ENCODE measurements around the gene FNIP1. TPM values are rescaled to one million over a fixed set of nuclear protein-coding genes. Genes with fewer than 3 reads are reported as not detected.
"Not testable (repeated sequence)": the region's sequence is repeated elsewhere in the genome, so short reads cannot be mapped to it uniquely, and the experiment has no call there.

Gene FNIP1
- total RNA-seq, 2 experiments from 2014 or later = 14.0 to 15.9 TPM

DNA sequence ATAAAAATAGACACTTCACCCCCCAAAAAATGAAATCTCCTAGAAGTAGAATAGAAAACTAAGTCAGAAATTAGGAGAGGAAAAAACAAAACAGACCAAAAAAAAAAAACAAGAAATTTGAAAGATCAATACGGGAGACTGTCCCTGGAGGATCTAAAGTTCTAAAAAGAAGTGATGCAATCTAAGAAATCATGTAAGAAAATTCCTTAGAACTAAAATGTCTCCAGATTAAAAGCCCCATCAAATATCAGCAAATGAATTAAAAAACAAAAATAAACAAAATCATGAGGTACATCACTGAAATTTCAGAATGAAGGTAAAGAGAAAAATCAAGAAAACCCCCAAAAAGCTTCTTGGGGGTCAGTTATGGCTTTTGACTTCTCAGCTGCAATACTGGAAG is 13.5 kb downstream of the FNIP1 start:
- Mint-ChIP-seq H3K4me3 (no peak overlapping the region), H3K9me3 (no peaks in the 10 kb centered on the region), H3K36me3 (peaks cover 5% of the 10 kb centered on the region), H3K4me1 (ENCODE audit: low read depth) (peaks cover 29% of the 10 kb centered on the region), H3K27ac (no peak overlapping the region), H3K27me3 (no peaks in the 10 kb centered on the region)
- CTCF ChIA-PET = no interaction called here
- no peak for DNase-seq
- intact Hi-C loops (cut with micrococcal nuclease) = no loop called here
- POLR2A ChIA-PET = no interaction called here

DNA sequence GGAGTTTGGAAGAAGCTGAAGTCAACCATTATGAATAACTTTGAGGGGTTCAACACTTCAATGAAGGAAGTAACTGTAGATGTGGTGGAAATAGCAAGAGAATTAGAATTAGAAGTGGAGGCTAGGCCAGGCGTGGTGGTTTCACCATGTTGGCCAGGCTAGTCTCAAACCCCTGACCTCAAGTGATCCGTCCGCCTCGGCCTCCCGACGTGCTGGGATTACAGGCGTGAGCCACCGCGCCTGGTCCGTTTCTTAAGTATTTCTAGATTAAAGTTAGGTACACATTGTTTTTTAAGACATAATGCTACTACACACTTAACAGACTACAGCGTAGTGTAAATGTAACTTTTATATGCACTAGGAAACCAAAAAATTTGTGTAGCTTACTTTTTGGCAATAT is 14.1 kb downstream of the FNIP1 start:
- ChIA-PET POLR2A (no interaction called here), CTCF (interaction anchor here (0.6 kb wide), 1 partner anchor 202 kb away, joined by 4 read pairs; no protein-coding TSS in a partner anchor)
- no peaks in the 10 kb centered on the region for H3K27me3 Mint-ChIP-seq
- intact Hi-C loops (cut with micrococcal nuclease) = no loop called here
- peaks cover 7% of the 10 kb centered on the region for H3K36me3 Mint-ChIP-seq
- H3K4me1 Mint-ChIP-seq (ENCODE audit: low read depth) = peaks cover 28% of the 10 kb centered on the region
- no peak overlapping the region for H3K27ac Mint-ChIP-seq
- no peak overlapping the region for H3K4me3 Mint-ChIP-seq
- DNase-seq = no peak
- no peaks in the 10 kb centered on the region for H3K9me3 Mint-ChIP-seq

DNA sequence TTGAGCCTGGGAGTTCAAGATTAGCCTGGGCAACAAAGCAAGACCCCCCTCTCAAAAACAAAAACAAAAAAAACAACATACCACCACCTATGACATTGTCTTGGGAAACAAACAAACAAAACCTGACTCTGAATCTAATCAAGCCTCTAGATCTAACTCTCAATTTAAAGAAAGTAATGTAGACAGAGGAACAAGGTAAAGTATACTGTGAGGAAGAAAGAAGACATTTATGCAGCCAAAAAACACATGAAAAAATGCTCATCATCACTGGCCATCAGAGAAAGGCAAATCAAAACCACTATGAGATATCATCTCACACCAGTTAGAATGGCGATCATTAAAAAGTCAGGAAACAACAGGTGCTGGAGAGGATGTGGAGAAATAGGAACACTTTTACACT is 18.7 kb downstream of the FNIP1 start:
- H3K4me3 Mint-ChIP-seq; DNase-seq; CTCF ChIA-PET; POLR2A ChIA-PET; H3K27me3 Mint-ChIP-seq; H3K27ac Mint-ChIP-seq; H3K36me3 Mint-ChIP-seq; H3K9me3 Mint-ChIP-seq; intact Hi-C loops (cut with micrococcal nuclease): not testable (repeated sequence)
- H3K4me1 Mint-ChIP-seq (ENCODE audit: low read depth) = peaks cover 20% of the 10 kb centered on the region

DNA sequence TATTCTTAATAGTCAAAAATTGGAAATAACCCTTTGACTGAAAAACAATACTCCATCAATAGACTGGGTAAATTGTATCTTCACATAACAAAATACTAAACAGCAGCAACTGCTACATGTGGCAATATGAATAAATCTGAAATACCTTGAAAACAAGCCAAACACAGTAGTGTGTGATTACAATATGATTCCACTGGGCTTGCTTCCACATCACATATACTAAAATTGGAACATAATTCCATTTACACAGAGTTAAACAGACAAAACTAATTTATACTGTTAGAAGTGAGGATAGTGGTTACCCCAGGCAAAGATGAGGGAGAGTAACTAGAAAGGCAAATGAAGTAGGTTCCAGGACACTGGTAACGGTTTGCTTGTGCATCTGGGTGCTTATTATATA is 20.4 kb downstream of the FNIP1 start:
- Mint-ChIP-seq H3K27ac (no peak overlapping the region), H3K9me3 (no peaks in the 10 kb centered on the region), H3K4me1 (ENCODE audit: low read depth) (peaks cover 16% of the 10 kb centered on the region), H3K27me3 (no peaks in the 10 kb centered on the region), H3K36me3 (peaks cover 2% of the 10 kb centered on the region), H3K4me3 (no peak overlapping the region)
- no peak for DNase-seq
- ChIA-PET CTCF (no interaction called here), POLR2A (no interaction called here)
- intact Hi-C loops (cut with micrococcal nuclease) = no loop called here

DNA sequence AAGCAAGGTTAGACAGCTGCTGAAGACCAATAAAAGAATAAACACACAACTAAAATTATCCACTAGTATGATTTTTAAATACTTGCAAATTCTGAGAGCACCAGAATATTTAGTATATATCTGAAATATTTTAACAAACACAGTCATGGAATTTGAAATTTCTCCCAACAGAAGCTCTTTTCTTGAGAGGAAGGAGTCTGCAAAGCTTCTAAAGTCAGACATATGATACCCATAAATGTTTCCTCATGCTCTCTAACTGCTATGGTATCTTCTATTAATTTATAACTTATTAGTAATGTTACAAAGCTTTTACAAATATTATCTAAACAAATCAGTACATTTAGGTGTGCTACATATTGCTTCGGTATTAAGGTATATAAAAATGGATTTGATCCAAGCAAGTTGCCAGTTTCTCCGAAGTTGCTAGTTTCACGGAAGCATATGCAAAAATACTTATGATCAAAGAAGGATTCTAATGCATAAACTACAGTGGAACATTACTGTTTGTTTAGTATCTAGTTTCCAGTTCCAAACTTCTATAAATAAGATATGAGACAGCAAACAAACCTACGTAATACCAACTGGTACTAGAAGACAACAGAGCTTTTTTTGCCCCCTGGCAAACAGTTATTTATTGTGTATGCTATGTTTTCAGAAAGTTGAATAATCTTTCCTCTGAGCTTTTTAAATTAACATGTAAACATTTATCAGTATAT is 22.0 kb downstream of the FNIP1 start:
- CTCF ChIA-PET = interaction anchor here (0.7 kb wide), 1 partner anchor 36 kb away, joined by 3 read pairs; no protein-coding TSS in a partner anchor
- DNase-seq = no peak
- no peak overlapping the region for H3K27ac Mint-ChIP-seq
- H3K4me1 Mint-ChIP-seq (ENCODE audit: low read depth) = peaks cover 15% of the 10 kb centered on the region
- no peaks in the 10 kb centered on the region for H3K9me3 Mint-ChIP-seq
- POLR2A ChIA-PET = no interaction called here
- H3K4me3 Mint-ChIP-seq = no peak overlapping the region
- intact Hi-C loops (cut with micrococcal nuclease) = no loop called here
- H3K36me3 Mint-ChIP-seq = peaks cover 2% of the 10 kb centered on the region
- no peaks in the 10 kb centered on the region for H3K27me3 Mint-ChIP-seq

DNA sequence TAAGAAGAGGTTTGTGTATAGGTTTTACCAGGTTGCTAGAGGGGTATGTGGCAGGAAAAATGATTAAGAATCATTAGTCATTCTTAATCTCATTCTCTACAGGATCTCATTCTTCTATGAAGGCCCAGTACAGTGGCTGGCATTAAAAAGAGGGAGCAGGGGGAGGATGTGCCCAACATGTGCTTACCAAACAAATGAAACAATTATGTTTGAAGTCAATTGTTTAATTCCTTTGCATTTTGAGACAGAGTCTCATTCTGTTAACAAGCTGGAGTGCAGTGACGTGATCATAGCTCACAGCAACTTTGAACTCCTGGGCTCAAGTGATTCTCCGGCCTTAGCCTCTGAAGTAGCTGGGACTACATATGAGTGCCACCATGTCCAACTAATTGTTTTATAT is 23.0 kb downstream of the FNIP1 start:
- H3K27me3 Mint-ChIP-seq = no peaks in the 10 kb centered on the region
- H3K4me1 Mint-ChIP-seq (ENCODE audit: low read depth) = peaks cover 15% of the 10 kb centered on the region
- CTCF ChIA-PET = no interaction called here

DNA sequence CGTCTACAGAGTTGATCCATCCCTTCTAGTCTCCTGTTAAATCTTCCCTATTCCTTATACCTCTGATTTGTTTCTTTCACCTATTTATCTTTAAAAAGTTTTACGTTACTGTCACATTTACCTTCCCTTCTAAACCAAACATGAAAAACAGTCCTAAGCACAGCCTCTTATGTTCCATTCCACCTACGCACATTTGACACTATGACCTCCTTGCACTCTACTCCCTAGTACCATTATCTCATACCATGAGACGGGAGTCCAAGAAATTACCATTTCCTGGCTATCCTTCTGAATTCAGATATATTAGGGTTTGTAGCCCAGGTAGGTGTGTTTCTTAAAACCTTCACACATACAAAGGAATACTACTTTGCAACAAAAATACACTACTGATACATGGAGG is 25.1 kb downstream of the FNIP1 start:
- Mint-ChIP-seq H3K4me1 (ENCODE audit: low read depth) (peaks cover 9% of the 10 kb centered on the region), H3K9me3 (peaks cover 2% of the 10 kb centered on the region), H3K4me3 (no peak overlapping the region), H3K27me3 (no peaks in the 10 kb centered on the region), H3K27ac (no peak overlapping the region), H3K36me3 (no peaks in the 10 kb centered on the region)
- intact Hi-C loops (cut with micrococcal nuclease) = no loop called here
- POLR2A ChIA-PET = no interaction called here
- no peak for DNase-seq
- CTCF ChIA-PET = no interaction called here

More for the DNA sequence above, 23.0 kb downstream of the FNIP1 start:
- no peak overlapping the region for H3K4me3 Mint-ChIP-seq
- no peak for DNase-seq
- POLR2A ChIA-PET = no interaction called here
- peaks cover 2% of the 10 kb centered on the region for H3K36me3 Mint-ChIP-seq
- no peak overlapping the region for H3K27ac Mint-ChIP-seq
- intact Hi-C loops (cut with micrococcal nuclease) = no loop called here
- no peaks in the 10 kb centered on the region for H3K9me3 Mint-ChIP-seq

DNA sequence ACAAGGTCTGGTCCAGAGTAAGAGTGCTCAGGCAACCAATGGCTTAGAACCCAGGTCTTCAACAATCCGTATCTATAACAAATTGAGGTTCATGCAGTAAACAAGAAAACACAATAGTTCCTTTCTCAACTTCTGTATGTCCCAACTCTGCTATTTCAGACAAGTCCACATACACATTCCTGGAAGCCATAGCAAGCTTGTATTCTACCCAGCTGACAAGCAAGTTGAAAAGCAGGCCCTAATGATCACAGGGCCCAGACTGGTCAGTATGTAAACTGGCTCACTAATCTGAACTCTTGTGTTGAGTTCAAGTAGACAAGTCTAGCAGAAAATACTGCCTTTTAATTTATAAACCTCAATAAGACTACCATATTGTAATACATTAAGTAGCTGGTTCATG is 26.9 kb downstream of the FNIP1 start:
- ChIA-PET POLR2A (interaction anchor here (0.9 kb wide), 1 partner anchor 352 kb away, joined by 3 read pairs; no protein-coding TSS in a partner anchor), CTCF (no interaction called here)
- H3K9me3 Mint-ChIP-seq = peaks cover 2% of the 10 kb centered on the region
- no peak for DNase-seq
- H3K4me1 Mint-ChIP-seq (ENCODE audit: low read depth) = peaks cover 9% of the 10 kb centered on the region
- no peak overlapping the region for H3K27ac Mint-ChIP-seq
- intact Hi-C loops (cut with micrococcal nuclease) = no loop called here
- H3K36me3 Mint-ChIP-seq = peaks cover 8% of the 10 kb centered on the region
- no peaks in the 10 kb centered on the region for H3K27me3 Mint-ChIP-seq
- H3K4me3 Mint-ChIP-seq = no peak overlapping the region

DNA sequence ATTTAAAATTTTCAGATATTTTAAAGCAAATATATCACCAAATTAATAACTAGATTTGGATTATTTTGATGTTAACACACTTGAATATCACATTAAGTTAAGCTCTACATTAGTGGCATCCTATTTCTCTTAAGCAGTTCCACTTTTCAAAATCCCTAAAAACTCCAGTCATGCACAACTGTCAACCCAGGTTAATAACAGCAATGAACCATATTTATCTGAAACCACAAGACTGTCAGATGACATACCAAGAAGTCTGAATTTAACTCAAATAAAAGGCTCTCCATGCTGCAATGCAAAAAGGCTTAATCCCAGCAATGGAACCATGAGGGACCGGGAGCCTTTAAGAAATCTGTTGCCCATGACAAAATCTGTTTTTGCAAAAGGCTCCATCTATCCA is 27.5 kb downstream of the FNIP1 start:
- DNase-seq = no peak
- CTCF ChIA-PET = interaction anchor here (0.7 kb wide), 1 partner anchor 343 kb away, joined by 3 read pairs; no protein-coding TSS in a partner anchor
- POLR2A ChIA-PET = no interaction called here
- peaks cover 7% of the 10 kb centered on the region for H3K4me1 Mint-ChIP-seq (ENCODE audit: low read depth)
- H3K4me3 Mint-ChIP-seq = no peak overlapping the region
- H3K9me3 Mint-ChIP-seq = peaks cover 2% of the 10 kb centered on the region
- H3K27ac Mint-ChIP-seq = no peak overlapping the region
- H3K36me3 Mint-ChIP-seq = peaks cover 12% of the 10 kb centered on the region
- intact Hi-C loops (cut with micrococcal nuclease) = no loop called here
- H3K27me3 Mint-ChIP-seq = no peaks in the 10 kb centered on the region

DNA sequence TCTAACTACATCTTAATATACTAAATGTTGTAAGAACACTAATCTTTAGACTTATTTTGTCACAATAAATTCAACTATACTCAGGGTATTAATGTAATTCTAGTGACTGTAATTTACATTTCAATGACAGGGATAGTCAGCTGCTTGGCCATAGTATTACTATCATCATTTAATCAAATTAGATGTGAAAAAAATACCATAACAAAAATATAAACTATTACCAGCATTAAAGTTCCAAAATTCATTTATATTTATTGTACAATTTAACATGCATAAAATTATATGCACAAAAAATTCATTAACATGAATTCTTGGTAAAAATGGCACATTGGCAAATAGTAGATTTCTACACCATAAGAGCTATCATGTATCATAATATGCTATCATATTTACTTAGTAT is 28.9 kb downstream of the FNIP1 start:
- DNase-seq = no peak
- Mint-ChIP-seq H3K9me3 (peaks cover 8% of the 10 kb centered on the region), H3K4me1 (ENCODE audit: low read depth) (peaks cover 5% of the 10 kb centered on the region), H3K27me3 (no peaks in the 10 kb centered on the region), H3K36me3 (peaks cover 16% of the 10 kb centered on the region), H3K4me3 (no peak overlapping the region), H3K27ac (no peak overlapping the region)
- ChIA-PET CTCF (interaction anchor here (0.9 kb wide), 1 partner anchor 471 kb away, joined by 3 read pairs; no protein-coding TSS in a partner anchor), POLR2A (no interaction called here)
- intact Hi-C loops (cut with micrococcal nuclease) = no loop called here

DNA sequence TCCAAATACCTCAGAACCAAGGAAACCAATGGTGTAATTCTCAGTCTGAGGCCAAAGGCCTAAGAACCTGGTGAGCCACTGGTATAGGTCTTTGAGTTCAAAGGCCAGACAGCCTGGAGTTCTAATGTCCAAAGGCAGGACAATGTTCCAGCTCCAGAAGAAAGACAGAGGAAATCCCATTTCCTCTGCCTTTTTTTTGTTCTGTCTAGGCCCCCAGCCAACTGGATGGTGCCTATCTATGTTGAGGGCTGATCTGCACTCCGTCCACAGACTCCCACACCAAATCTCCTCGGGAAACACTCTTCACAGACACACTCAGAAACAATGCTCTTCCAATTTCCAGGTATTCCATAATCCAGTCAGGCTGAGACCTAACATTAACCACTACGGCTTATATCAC is 30.1 kb downstream of the FNIP1 start:
- no peaks in the 10 kb centered on the region for H3K27me3 Mint-ChIP-seq
- ChIA-PET POLR2A (no interaction called here), CTCF (no interaction called here)
- intact Hi-C loops (cut with micrococcal nuclease) = no loop called here
- no peak overlapping the region for H3K4me3 Mint-ChIP-seq
- H3K9me3 Mint-ChIP-seq = peaks cover 11% of the 10 kb centered on the region
- no peak overlapping the region for H3K27ac Mint-ChIP-seq
- peaks cover 10% of the 10 kb centered on the region for H3K4me1 Mint-ChIP-seq (ENCODE audit: low read depth)
- DNase-seq = no peak
- H3K36me3 Mint-ChIP-seq = peaks cover 16% of the 10 kb centered on the region

DNA sequence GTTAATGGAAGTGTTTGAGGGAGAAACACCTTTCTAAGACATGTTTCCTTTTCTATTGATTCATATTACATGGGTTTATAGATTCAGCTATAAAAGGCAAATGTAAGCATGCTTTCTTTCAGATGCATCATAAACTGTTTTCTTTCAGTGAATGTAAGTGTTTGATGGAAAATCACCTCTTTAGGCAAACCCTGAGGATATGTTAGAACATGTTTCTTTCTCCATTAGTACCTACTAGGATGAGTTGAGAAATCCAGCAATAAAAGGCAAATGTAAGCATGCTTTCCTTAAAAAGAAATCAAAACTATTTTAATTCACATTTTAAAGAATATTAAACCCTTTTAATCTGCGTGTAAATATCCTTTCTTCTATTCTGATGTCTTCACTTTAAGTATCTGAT is 31.6 kb downstream of the FNIP1 start:
- Mint-ChIP-seq H3K9me3 (peaks cover 11% of the 10 kb centered on the region), H3K27ac (no peak overlapping the region), H3K36me3 (peaks cover 16% of the 10 kb centered on the region), H3K27me3 (no peaks in the 10 kb centered on the region), H3K4me3 (no peak overlapping the region), H3K4me1 (ENCODE audit: low read depth) (peaks cover 7% of the 10 kb centered on the region)
- ChIA-PET POLR2A (no interaction called here), CTCF (interaction anchor here (1.1 kb wide), 1 partner anchor 14 kb away, joined by 3 read pairs; no protein-coding TSS in a partner anchor)
- intact Hi-C loops (cut with micrococcal nuclease) = no loop called here
- DNase-seq = no peak

DNA sequence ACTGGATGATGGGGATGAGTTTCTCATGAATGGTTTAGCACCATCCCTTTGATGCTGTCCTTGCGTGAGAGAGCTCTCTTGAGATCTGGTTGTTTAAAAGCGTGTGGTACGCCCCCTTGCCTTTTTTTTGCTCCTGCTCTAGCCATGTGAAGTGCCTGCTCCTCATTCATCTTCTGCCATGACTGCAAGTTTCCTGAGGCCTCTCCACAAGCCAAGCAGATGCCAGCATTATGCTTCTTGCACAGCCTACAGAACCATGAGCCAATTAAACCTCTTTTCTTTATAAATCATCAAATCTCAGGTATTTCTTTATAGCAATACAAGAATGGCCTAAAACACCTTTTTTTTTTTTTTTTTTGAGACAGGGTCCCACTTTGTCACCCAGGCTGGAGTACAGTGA is 32.8 kb downstream of the FNIP1 start:
- no peaks in the 10 kb centered on the region for H3K27me3 Mint-ChIP-seq
- H3K36me3 Mint-ChIP-seq = peaks cover 16% of the 10 kb centered on the region
- H3K4me1 Mint-ChIP-seq (ENCODE audit: low read depth) = peaks cover 13% of the 10 kb centered on the region
- H3K27ac Mint-ChIP-seq = no peak overlapping the region
- intact Hi-C loops (cut with micrococcal nuclease) = no loop called here
- no peak overlapping the region for H3K4me3 Mint-ChIP-seq
- peaks cover 14% of the 10 kb centered on the region for H3K9me3 Mint-ChIP-seq
- ChIA-PET CTCF (no interaction called here), POLR2A (no interaction called here)
- DNase-seq = no peak

All from activated CD4-positive, alpha-beta memory T cell treated with anti-CD3 and anti-CD28 coated beads for 36 hours (primary cell).